ENCODE data around the gene CD84.

DNA sequence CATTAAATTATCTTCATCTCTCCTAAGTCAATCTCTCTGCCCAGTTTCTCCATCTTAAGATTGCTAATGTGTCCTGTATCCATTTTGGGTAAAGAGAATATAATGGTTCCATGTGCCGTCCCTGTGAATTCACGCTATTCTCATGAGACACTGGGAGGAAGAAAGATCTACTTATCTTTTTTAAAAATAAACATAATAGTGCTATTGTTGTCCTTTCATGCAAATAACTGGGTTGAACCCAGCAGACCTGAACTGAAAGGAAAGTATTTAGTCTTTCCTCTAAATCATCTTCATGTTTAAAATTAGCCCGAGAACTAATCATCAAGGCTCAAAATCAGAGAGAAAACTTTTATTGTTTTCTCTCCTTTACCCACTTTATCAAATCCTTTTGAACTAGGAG, 45.2 kb upstream of the CD84 start:
- TF ChIP-seq, protein P1, sequence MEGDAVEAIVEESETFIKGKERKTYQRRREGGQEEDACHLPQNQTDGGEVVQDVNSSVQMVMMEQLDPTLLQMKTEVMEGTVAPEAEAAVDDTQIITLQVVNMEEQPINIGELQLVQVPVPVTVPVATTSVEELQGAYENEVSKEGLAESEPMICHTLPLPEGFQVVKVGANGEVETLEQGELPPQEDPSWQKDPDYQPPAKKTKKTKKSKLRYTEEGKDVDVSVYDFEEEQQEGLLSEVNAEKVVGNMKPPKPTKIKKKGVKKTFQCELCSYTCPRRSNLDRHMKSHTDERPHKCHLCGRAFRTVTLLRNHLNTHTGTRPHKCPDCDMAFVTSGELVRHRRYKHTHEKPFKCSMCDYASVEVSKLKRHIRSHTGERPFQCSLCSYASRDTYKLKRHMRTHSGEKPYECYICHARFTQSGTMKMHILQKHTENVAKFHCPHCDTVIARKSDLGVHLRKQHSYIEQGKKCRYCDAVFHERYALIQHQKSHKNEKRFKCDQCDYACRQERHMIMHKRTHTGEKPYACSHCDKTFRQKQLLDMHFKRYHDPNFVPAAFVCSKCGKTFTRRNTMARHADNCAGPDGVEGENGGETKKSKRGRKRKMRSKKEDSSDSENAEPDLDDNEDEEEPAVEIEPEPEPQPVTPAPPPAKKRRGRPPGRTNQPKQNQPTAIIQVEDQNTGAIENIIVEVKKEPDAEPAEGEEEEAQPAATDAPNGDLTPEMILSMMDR (conservative IDR thresholded peaks at IDR 0.05; ENCODE audit: low read length): no peak
- no peak for TF ChIP-seq EZH2phosphoT487 (IDR thresholded peaks at IDR 0.05; ENCODE audit: borderline replicate concordance, low read depth, low read length)

Measured in OCI-LY7 (cell line).